ENCODE data around the gene DSG4.

Gene DSG4

DNA sequence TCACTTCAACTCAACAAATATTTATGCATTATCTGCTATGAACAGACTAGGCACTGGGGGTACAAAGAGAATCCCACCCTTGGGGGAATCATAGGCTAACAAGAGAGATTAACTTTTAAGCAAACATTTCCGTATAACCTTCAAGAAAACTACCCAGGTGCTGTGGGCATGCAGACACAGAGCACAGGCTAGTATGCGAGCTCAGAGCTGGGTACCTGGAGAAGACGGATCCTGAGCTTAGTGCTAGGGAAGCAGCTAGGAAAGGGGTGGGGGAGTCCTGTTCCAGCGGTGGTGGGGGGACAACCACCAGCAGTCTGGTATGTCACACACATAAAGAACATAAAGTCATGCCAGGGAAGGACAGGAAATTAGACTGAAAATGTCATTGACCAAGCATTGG lies 53.5 kb downstream of the DSG4 start:
- no peak overlapping the region for H3K9ac ChIP-seq (ENCODE audit: low read length)
- H3K4me1 ChIP-seq (ENCODE audit: control insufficient read depth, insufficient read depth, low read length), result peaks cover 4% of the 10 kb centered on the region; the same call in 1 of the 2 replicates

DNA sequence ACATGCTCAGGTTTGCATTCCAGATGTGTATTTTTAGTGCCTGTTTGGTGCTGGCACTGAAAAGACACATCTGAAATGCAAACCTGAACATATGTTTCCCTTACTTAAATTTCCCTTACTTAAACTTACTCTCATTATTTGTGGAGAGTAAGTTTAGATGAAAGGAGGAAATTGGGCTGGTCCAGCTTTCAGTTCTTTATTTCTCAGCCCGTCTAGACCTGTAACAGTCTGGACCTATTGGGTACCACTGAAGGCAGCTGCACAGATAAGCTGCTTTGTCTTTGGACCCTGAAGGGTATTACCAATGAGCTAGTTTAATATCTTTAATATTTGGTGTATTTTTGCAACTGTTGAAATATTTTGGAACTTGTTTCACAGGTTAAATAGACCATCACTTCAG lies 54.0 kb downstream of the DSG4 start:
- Histone ChIP-seq H3K27ac (ENCODE audit: low read depth, low read length) (no peak overlapping the region), H3K36me3 (ENCODE audit: control insufficient read depth, insufficient read depth, low read length) (no peaks in the 10 kb centered on the region), H3K9ac (ENCODE audit: low read length) (no peak overlapping the region), H3K27me3 (ENCODE audit: control insufficient read depth, insufficient read depth, low read length) (no peaks in the 10 kb centered on the region), H3K4me1 (ENCODE audit: control insufficient read depth, insufficient read depth, low read length) (peaks cover 4% of the 10 kb centered on the region; the same call in 1 of the 2 replicates), H3K4me3 (ENCODE audit: low read depth, low read length) (no peak overlapping the region), H3K9me3 (ENCODE audit: control insufficient read depth, insufficient read depth, low read depth, low read length) (no peaks in the 10 kb centered on the region)

More for the DNA sequence above, 53.5 kb downstream of the DSG4 start:
- Histone ChIP-seq H3K36me3 (ENCODE audit: control insufficient read depth, insufficient read depth, low read length) (no peaks in the 10 kb centered on the region), H3K4me3 (ENCODE audit: low read depth, low read length) (no peak overlapping the region), H3K27me3 (ENCODE audit: control insufficient read depth, insufficient read depth, low read length) (no peaks in the 10 kb centered on the region), H3K9me3 (ENCODE audit: control insufficient read depth, insufficient read depth, low read depth, low read length) (no peaks in the 10 kb centered on the region), H3K27ac (ENCODE audit: low read depth, low read length) (no peak overlapping the region)

DNA sequence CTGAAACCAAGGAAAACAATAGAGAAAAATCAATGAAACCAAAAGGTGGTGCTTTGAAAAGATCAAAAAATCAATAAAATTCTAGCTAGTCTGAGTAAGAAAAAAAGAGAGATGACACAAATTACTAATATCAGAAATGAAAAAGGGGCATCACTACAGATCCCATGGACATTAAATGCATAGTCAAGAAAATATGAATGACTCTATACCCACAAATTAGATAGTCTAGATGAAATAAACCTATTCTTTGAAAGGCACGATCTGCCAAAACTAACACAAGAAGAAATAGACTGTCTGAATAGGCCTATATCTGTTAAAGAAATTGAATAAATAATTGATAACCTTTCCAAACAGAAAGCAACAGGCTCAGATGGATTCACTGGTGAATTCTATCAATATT lies 55.7 kb downstream of the DSG4 start:
- Histone ChIP-seq H3K9me3 (ENCODE audit: control insufficient read depth, insufficient read depth, low read depth, low read length) (no peaks in the 10 kb centered on the region), H3K4me3 (ENCODE audit: low read depth, low read length) (no peak overlapping the region), H3K4me1 (ENCODE audit: control insufficient read depth, insufficient read depth, low read length) (peaks cover 4% of the 10 kb centered on the region; the same call in 1 of the 2 replicates), H3K9ac (ENCODE audit: low read length) (no peak overlapping the region), H3K27ac (ENCODE audit: low read depth, low read length) (no peak overlapping the region), H3K27me3 (ENCODE audit: control insufficient read depth, insufficient read depth, low read length) (no peaks in the 10 kb centered on the region), H3K36me3 (ENCODE audit: control insufficient read depth, insufficient read depth, low read length) (no peaks in the 10 kb centered on the region)

DNA sequence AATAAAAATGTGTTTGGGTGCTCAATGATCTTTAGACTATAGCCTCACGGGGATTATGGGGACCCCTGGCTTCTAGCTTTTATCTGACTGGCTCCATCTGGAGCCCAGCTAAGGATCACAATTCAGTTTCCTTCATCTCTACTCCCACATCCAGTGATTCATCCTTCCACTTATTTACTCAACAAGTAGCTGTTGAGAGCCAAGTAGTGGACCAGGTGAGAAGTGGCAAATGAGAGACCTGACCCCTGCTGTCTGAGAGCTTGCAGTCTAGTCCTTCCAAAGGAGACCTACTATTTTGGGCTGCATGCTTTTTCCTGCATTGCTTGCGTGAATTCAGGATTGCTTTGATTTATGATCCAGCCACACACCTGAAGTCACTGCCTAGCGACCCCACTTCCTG lies 60.2 kb downstream of the DSG4 start:
- H3K4me1 ChIP-seq (ENCODE audit: control insufficient read depth, insufficient read depth, low read length), result no peaks in the 10 kb centered on the region

DNA sequence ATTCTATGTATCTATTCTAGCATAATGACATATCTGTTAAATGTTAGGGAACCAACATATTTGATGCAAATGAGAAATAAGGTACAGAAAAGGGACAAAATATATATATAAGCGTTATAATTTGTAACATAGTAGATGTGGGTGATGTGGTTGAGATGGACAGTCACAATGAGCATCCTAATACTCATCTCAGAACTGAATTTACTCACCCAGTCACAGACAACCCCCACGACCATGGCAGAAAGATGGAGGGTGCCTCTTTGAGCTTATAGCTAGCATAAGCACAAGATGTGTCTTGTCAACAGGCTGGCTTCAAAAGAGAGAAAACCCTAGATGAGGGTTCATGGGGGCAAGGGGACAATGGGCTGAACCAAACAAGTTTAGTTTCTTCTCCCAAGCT lies 61.8 kb downstream of the DSG4 start:
- H3K27me3 ChIP-seq (ENCODE audit: control insufficient read depth, insufficient read depth, low read length), result no peaks in the 10 kb centered on the region
- no peaks in the 10 kb centered on the region for H3K4me1 ChIP-seq (ENCODE audit: control insufficient read depth, insufficient read depth, low read length)
- H3K9ac ChIP-seq (ENCODE audit: low read length), result no peak overlapping the region
- H3K27ac ChIP-seq (ENCODE audit: low read depth, low read length), result no peak overlapping the region
- no peaks in the 10 kb centered on the region for H3K36me3 ChIP-seq (ENCODE audit: control insufficient read depth, insufficient read depth, low read length)
- H3K9me3 ChIP-seq (ENCODE audit: control insufficient read depth, insufficient read depth, low read depth, low read length), result no peaks in the 10 kb centered on the region
- H3K4me3 ChIP-seq (ENCODE audit: low read depth, low read length), result no peak overlapping the region

More for the DNA sequence above, 60.2 kb downstream of the DSG4 start:
- no peaks in the 10 kb centered on the region for H3K9me3 ChIP-seq (ENCODE audit: control insufficient read depth, insufficient read depth, low read depth, low read length)
- no peaks in the 10 kb centered on the region for H3K36me3 ChIP-seq (ENCODE audit: control insufficient read depth, insufficient read depth, low read length)
- no peak overlapping the region for H3K27ac ChIP-seq (ENCODE audit: low read depth, low read length)
- H3K9ac ChIP-seq (ENCODE audit: low read length), result no peak overlapping the region
- H3K4me3 ChIP-seq (ENCODE audit: low read depth, low read length), result no peak overlapping the region
- H3K27me3 ChIP-seq (ENCODE audit: control insufficient read depth, insufficient read depth, low read length), result no peaks in the 10 kb centered on the region

DNA sequence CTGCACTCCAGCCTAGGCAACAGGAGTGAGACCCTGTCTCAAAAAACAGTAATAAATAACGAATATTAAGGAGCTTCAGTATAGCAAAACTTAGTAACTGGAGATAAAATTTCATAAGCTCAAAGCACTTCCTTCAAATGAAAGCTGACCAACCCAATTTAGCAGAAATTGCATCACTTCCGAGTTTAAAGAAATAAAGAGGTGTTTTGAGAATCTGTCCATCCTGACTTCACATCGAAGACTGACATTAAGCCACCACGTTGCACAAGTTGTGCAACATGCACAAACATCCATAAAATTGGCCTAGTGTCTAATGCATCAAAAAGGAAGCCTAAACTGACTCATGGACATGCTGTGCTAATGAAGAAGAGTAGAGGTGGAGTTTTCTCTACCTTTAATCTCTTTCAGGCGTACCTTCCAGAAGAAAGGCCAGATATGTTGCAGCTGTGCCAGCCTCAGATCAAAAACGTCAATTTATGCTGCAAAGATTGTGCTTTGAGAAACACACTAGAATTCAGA lies 63.3 kb downstream of the DSG4 start:
- Histone ChIP-seq H3K36me3 (ENCODE audit: control insufficient read depth, insufficient read depth, low read length) (no peaks in the 10 kb centered on the region), H3K9me3 (ENCODE audit: control insufficient read depth, insufficient read depth, low read depth, low read length) (no peaks in the 10 kb centered on the region), H3K4me3 (ENCODE audit: low read depth, low read length) (no peak overlapping the region), H3K27ac (ENCODE audit: low read depth, low read length) (no peak overlapping the region), H3K4me1 (ENCODE audit: control insufficient read depth, insufficient read depth, low read length) (no peaks in the 10 kb centered on the region), H3K27me3 (ENCODE audit: control insufficient read depth, insufficient read depth, low read length) (no peaks in the 10 kb centered on the region), H3K9ac (ENCODE audit: low read length) (no peak overlapping the region)

DNA sequence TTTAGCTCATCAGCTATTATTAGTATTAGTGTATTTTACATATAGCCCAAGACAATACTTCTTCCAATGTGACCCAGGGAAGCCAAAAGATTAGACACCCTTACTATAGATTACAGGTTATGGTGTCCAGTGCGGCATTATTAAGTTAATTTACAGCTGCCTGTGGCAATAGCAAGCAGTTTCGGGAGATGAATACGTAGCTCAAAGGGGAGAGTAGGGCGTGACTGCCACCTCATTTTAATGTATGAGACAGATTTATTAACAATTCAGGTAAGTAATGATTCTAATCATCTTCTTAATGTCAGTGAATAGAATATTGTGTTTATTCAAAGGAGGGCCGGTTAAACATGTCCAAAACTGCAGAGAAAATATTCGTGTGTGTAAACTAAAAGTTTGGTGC lies 64.2 kb downstream of the DSG4 start:
- no peaks in the 10 kb centered on the region for H3K4me1 ChIP-seq (ENCODE audit: control insufficient read depth, insufficient read depth, low read length)
- no peaks in the 10 kb centered on the region for H3K9me3 ChIP-seq (ENCODE audit: control insufficient read depth, insufficient read depth, low read depth, low read length)
- no peak overlapping the region for H3K27ac ChIP-seq (ENCODE audit: low read depth, low read length)
- H3K9ac ChIP-seq (ENCODE audit: low read length), result no peak overlapping the region
- no peaks in the 10 kb centered on the region for H3K27me3 ChIP-seq (ENCODE audit: control insufficient read depth, insufficient read depth, low read length)
- no peak overlapping the region for H3K4me3 ChIP-seq (ENCODE audit: low read depth, low read length)
- H3K36me3 ChIP-seq (ENCODE audit: control insufficient read depth, insufficient read depth, low read length), result no peaks in the 10 kb centered on the region

DNA sequence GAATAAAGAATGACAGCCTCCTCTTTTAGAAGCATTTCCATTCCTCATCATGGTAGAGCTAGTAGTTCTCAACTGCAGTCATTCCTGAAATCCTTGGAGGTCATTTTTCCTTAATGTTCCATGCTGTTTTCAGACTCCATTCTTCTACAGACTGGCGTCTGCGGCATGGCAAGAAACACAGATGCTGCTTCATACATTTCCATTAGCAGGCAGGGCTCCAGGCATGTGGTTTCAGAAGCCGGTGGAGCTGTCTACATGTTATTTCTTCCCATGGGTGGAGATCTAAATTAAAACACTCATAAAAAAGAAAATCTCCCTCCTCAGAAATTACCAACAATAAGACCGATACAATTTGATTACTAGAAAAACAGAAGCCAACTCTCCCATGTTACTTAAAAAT lies 64.9 kb downstream of the DSG4 start:
- H3K36me3 ChIP-seq (ENCODE audit: control insufficient read depth, insufficient read depth, low read length), result no peaks in the 10 kb centered on the region
- no peaks in the 10 kb centered on the region for H3K9me3 ChIP-seq (ENCODE audit: control insufficient read depth, insufficient read depth, low read depth, low read length)
- no peak overlapping the region for H3K27ac ChIP-seq (ENCODE audit: low read depth, low read length)
- no peaks in the 10 kb centered on the region for H3K4me1 ChIP-seq (ENCODE audit: control insufficient read depth, insufficient read depth, low read length)
- no peaks in the 10 kb centered on the region for H3K27me3 ChIP-seq (ENCODE audit: control insufficient read depth, insufficient read depth, low read length)
- H3K9ac ChIP-seq (ENCODE audit: low read length), result no peak overlapping the region
- H3K4me3 ChIP-seq (ENCODE audit: low read depth, low read length), result no peak overlapping the region

DNA sequence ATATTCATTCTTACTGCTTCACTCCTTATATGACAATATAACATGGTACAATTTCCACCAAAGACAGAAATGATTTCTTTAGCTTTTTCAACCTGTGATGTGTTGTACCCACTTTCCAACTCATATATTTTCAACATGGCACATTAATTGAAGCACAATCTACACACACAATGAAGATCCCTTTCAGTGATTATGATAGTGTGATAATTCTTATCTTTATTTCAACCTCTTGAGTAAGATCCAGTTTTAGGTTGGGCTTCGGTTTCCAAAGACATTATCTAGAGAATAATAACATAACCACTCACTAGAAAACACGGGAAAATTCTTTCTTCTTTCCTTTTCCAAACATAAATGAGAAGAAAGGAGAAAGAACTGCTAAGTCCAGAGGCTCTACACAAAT lies 67.6 kb downstream of the DSG4 start:
- H3K27me3 ChIP-seq (ENCODE audit: control insufficient read depth, insufficient read depth, low read length), result no peaks in the 10 kb centered on the region
- H3K4me1 ChIP-seq (ENCODE audit: control insufficient read depth, insufficient read depth, low read length), result no peaks in the 10 kb centered on the region
- H3K27ac ChIP-seq (ENCODE audit: low read depth, low read length), result no peak overlapping the region
- no peaks in the 10 kb centered on the region for H3K9me3 ChIP-seq (ENCODE audit: control insufficient read depth, insufficient read depth, low read depth, low read length)
- H3K9ac ChIP-seq (ENCODE audit: low read length), result no peak overlapping the region
- H3K36me3 ChIP-seq (ENCODE audit: control insufficient read depth, insufficient read depth, low read length), result no peaks in the 10 kb centered on the region
- H3K4me3 ChIP-seq (ENCODE audit: low read depth, low read length), result no peak overlapping the region

DNA sequence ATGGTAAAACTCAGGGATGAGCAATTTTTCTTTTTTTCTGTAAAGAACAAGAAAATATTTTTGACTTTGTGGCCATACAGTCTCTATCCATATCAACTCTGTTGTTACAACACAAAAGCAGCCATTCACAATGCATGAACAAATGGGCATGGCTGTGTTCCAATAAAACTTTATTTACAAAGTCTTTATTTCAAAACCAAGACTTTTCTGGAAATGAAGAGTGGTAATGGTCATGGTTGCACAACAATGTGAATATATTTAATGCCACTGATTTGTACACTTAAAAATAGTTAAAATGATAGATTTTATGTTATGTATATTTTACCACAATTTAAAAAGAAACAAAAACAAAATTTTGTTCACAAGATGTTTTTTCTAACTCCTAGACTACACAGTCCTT lies 69.3 kb downstream of the DSG4 start:
- H3K27ac ChIP-seq (ENCODE audit: low read depth, low read length), result no peak overlapping the region
- H3K4me1 ChIP-seq (ENCODE audit: control insufficient read depth, insufficient read depth, low read length), result no peaks in the 10 kb centered on the region
- H3K9me3 ChIP-seq (ENCODE audit: control insufficient read depth, insufficient read depth, low read depth, low read length), result no peaks in the 10 kb centered on the region
- no peak overlapping the region for H3K4me3 ChIP-seq (ENCODE audit: low read depth, low read length)
- no peaks in the 10 kb centered on the region for H3K27me3 ChIP-seq (ENCODE audit: control insufficient read depth, insufficient read depth, low read length)
- no peak overlapping the region for H3K9ac ChIP-seq (ENCODE audit: low read length)
- H3K36me3 ChIP-seq (ENCODE audit: control insufficient read depth, insufficient read depth, low read length), result no peaks in the 10 kb centered on the region

DNA sequence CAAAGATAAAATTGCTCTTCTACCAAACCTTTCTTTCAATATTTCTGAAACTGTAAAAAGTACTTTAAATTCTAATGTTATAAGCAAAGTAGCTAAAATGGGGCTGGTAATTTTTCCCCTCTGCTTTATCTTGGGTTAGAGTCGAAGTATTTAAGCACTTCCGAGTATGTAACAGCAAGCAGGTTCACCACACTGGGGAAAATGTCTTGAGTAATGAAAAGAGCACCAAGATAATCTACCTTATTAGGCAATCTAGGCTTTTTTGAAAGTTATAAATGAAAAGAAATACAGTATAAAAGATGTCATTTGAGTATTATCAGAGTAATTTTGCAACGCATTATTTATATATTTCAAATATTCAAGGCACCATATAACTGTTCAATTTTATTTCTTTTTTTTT lies 70.3 kb downstream of the DSG4 start:
- Histone ChIP-seq H3K9ac (ENCODE audit: low read length) (no peak overlapping the region), H3K9me3 (ENCODE audit: control insufficient read depth, insufficient read depth, low read depth, low read length) (no peaks in the 10 kb centered on the region), H3K27me3 (ENCODE audit: control insufficient read depth, insufficient read depth, low read length) (no peaks in the 10 kb centered on the region), H3K36me3 (ENCODE audit: control insufficient read depth, insufficient read depth, low read length) (no peaks in the 10 kb centered on the region), H3K4me3 (ENCODE audit: low read depth, low read length) (no peak overlapping the region), H3K27ac (ENCODE audit: low read depth, low read length) (no peak overlapping the region), H3K4me1 (ENCODE audit: control insufficient read depth, insufficient read depth, low read length) (no peaks in the 10 kb centered on the region)

All from HUES6 (cell line).